IPS-NIHi7 (cell line): Measurements from ENCODE around the gene ESCO1.
"Not testable (repeated sequence)": the region's sequence is repeated elsewhere in the genome, so short reads cannot be mapped to it uniquely, and the experiment has no call there.

Experiments
- DNase-seq: peaks from one replicate; pipeline ENCODE4 v3.0.0; 2012; ENCODE audit warnings: mixed read lengths; ENCODE audit errors: extremely low spot score

The ESCO1 gene

DNA sequence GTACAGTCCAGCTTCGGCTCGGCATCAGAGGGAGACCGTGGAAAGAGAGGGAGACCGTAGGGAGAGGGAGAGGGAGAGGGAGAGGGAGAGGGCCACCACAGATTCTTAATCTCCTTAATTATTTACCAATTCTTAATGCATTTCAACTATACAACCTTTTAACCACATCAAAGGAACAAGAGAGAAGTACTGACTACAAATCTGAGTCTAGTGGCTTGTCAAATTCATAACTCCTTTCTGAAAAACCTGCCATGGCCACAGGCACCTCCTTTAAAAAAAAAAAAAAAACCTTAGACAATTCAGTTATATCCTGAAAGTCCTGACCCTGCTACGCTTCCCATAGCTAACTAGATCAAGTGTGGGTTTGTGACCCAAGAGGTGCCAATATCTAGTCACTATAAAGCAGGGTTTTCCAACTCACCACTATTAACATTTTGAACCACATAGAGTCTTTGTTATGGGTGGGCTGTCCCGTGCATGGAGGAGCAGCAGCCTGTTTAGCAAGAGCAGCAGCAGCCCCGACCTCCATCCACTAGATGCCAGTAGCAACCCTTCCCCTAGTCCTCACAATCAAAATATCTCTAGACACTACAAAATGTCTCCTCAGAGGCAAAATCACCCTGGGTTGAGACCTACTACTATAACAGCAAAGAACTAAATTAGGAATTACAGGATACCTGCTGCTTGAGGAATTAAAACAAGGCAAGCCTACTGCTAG, 6.8 kb downstream of the ESCO1 start:
- no peak for DNase-seq

DNA sequence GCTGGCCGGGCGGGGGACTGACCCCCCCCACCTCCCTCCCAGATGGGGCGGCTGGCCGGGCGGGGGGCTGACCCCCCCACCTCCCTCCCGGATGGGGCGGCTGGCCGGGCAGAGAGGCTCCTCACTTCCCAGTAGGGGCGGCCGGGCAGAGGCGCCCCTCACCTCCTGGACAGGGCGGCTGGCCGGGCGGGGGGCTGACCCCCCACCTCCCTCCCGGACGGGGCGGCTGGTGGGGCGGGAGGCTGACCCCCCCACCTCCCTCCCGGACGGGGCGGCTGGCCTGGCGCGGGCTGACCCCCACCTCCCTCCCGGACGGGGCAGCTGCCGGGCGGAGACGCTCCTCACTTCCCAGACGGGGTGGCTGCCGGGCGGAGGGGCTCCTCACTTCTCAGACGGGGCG, 8.1 kb downstream of the ESCO1 start:
- not testable (repeated sequence) for DNase-seq

DNA sequence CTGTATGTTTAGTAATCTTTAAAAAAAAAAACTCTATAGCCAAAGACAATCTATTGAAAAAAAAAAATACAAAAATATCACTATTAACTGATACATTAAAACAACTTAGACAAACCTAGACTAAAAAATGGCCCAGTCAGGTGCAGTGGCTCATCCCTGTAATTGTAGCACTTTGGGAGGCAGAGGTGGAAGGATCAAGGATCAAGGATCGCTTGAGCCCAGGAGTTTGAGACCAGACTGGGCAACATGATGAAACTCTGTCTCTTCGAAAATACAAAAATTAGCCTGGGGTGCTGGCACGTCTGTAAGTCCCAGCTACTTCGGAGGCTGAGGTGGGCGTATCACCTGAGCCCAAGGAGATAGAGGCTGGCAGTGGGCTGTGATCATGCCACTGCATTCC, 16.1 kb downstream of the ESCO1 start:
- no peak for DNase-seq

- no peak for DNase-seq
Observed at GRCh38 chr18:21575656-21576055, 24.8 kb downstream of the ESCO1 start.

DNA sequence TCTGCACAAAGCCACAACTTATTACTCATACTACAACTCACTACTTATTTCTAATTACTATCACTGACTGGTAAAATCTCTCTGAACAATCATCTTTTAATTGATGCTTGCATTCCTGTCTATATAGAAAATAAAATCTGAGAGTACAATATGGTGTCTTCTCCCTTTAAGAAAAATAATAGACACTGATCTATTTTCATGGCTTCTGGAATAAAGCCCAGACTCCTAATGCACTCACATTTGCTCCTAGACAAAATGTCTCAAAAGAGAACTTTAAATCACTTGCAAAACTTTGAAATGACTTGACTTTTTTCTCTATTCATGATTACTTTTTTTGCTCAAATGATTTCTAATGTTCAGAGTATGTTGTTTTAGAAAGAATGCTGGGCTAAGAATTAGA, 28.7 kb downstream of the ESCO1 start:
- DNase-seq: no peak

DNA sequence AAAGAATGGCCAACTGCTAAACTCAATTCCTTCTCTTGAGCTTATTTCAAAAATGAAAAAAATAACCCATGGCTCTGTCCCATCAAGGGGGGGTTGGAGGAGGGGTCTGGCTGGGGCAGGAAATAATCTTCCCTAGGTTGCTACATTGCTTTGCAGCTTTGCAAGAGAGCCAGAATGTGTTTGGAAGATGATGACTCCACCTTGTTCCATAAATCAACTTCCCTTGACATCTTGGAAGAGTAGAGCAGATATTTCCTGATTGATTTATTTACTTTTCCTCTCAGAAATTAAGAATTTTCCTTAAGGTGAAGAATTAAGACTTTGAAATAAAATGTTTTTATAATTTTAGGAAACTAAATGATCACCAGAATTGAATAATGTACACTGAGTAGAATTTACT, 41.3 kb downstream of the ESCO1 start:
- DNase-seq: no peak

DNA sequence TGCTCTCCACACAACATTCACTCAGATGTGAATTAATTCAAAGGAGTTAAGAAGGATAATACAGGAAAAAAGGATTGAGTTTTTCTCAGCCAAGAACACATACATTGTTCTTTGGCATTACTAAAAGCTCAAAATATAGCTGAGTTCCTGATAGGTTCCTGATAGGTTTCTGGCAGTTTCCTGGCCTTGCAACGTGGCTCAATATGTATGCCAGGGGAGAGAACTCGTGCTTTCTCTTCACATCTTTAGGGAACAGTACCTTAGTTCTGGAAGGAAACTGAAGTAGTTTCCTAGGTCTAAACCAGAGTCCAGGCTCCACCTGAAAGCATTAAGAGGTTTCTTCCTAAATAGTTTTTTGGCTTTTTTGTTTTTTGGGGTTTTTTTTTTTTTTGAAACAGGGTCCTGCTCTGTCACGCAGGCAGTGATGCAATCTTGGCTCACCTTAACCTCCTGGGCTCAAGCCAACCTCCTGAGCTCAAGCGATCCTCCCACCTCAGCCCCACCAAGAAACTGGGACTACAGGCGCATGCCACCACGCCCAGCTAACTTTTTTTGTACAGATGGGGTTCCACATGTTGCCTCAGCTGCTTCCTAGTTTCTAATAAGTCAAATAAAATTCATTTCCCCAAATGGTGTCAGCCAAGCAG, 42.8 kb downstream of the ESCO1 start:
- no peak for DNase-seq

DNA sequence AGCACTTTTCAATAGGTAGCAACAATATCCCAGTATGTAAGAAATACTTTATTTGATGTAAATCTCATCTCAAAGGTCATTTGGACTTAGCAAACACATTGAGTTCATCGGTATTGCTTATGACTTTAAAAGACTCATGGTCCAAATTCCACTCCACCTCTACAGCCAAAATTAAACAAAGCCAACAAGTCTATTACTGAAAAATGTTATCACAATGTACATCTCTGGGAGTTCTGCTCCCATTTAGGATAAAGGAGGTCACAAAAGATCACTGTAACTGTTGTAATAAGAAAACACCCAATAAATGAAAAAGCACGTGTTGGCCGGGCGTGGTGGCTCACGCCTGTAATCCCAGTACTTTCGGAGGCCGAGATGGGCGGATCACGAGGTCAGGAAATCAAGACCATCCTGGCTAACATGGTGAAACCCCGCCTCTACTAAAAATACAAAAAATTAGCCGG, 50.0 kb downstream of the ESCO1 start:
- no peak for DNase-seq

- DNase-seq: no peak
Observed at GRCh38 chr18:21548647-21549046, 51.9 kb downstream of the ESCO1 start.

- DNase-seq: no peak
Observed at GRCh38 chr18:21546423-21546822, 54.1 kb downstream of the ESCO1 start.

DNA sequence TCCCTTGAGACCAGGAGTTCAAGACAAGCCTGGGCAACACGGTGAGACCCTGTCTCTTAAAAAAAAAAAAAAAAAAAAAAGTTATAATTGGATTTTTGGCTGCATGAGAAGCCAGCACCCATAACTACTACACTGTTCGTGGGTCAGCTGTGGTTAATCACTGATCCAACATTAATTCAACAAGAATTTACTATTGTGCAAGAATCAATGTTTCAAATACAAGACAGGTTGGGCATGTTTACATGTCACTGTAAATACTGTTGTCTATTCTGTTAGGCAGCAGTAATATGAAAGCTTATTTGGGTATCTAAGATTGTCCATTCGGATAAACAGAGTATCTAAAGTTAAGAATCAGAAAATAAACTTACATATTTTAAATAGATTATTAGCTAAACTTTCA, 62.3 kb downstream of the ESCO1 start:
- no peak for DNase-seq

- no peak for DNase-seq
Observed at GRCh38 chr18:21534327-21534726, 66.2 kb downstream of the ESCO1 start.

DNA sequence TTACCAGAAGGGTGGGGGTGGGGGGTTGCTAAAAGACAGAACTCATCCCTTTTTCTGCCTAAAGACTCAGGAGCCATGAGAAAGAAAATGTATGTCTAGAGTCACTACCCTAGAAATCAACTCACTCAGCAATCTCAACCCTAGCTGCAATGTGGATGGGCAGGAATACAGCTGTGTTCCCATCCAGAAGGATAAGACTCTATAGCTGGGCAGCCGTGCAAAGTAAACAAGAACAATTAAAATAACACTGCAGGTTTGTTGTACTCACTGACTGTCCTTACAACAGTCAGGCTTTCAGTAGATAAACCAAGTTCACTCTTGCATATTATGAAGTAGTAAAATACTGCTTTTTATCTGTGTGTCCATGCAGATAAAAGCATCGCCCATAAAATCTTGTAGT, 74.0 kb downstream of the ESCO1 start:
- no peak for DNase-seq

GRCh38 chr18:21525916-21526315, 74.6 kb downstream of the ESCO1 start:
- DNase-seq: no peak

GRCh38 chr18:21522530-21522929, 78.0 kb downstream of the ESCO1 start:
- no peak for DNase-seq

DNA sequence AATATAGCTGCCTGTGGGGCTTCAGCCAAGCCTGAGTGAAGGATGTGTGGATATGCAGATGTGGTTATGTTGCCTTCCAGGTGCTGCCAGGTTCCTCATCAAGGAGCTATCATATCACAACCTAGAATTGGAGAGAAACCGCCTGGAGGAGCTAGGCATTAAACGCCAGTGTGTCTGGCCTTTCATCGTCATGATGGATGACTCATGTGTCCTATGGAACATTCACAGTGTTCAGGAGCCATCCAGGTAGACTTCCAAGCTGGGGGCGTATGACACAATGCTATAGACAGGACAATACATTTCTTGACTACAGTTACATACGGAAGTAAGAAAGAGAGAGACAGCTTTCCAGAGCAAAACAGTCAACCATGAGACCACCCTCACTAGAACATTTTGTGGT, 86.8 kb downstream of the ESCO1 start:
- DNase-seq: no peak

GRCh38 chr18:21513292-21513691, 87.2 kb downstream of the ESCO1 start:
- DNase-seq: no peak

- no peak for DNase-seq
Observed at GRCh38 chr18:21509062-21509461, 91.4 kb downstream of the ESCO1 start.

GRCh38 chr18:21507913-21508701, 92.4 kb downstream of the ESCO1 start:
- no peak for DNase-seq

GRCh38 chr18:21502661-21503060, 97.8 kb downstream of the ESCO1 start:
- no peak for DNase-seq

DNA sequence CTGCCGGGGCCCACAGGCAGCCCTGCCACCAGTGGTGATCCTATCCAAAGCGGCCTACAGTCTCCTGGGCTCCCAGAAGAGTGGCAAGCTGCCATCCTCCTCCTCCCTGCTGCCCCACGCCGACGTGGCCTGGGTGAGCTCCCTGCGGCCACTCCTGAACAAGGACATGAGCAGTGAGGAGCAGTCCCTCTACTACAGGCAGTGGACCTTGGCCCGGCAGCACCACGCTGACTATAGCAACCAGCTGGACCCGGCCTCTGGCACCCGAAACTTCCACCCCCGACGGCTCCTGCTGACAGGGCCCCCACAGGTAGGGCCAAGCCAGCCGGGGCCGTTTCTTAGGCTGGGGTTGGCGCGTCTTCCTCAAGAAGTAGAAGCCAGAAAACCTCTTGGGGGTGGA, 100.5 kb downstream of the ESCO1 start:
- no peak for DNase-seq

GRCh38 chr18:21496277-21496835, 104.1 kb downstream of the ESCO1 start:
- no peak for DNase-seq
